Transverse colon (tissue), 4 donors: ENCODE measurements around the gene CCNY. TPM values are rescaled to one million over a fixed set of nuclear protein-coding genes. Genes with fewer than 3 reads are reported as not detected.
"Not testable (repeated sequence)": the region's sequence is repeated elsewhere in the genome, so short reads cannot be mapped to it uniquely, and the experiment has no call there.

Source experiments
- DNase-seq: peaks from one replicate; pipeline ENCODE4 v3.0.0-alpha.2; 2019
- H3K27ac ChIP-seq, 4 donors: fragments of 200-600 bp; sonication (generic); 2 replicates each; pipeline ENCODE4 v1.5.1; 2016 to 2018; ENCODE audit warnings: inconsistent platforms in 4 of 4
- H3K27me3 ChIP-seq: fragments of 200-600 bp; sonication (generic); 2 replicates; pipeline ENCODE4 v1.5.1; 2017; ENCODE audit warnings: inconsistent platforms
- H3K36me3 ChIP-seq, 4 donors: fragments of 200-600 bp; sonication (generic); 2 replicates each; pipeline ENCODE4 v1.5.1; 2017 to 2019; ENCODE audit warnings: inconsistent platforms in 4 of 4
- H3K4me1 ChIP-seq, 4 donors: fragments of 200-600 bp; sonication (generic); 2 replicates each; pipeline ENCODE4 v1.5.1; 2017 to 2020; ENCODE audit warnings: inconsistent platforms in 4 of 4
- H3K4me3 ChIP-seq, 4 donors: fragments of 200-600 bp; sonication (generic); 1 replicate in 1 of 4; 2 replicates in 3 of 4; pipeline versions ENCODE4 v1.5.1 to v1.6.1; 2017 to 2019; ENCODE audit warnings: inconsistent platforms in 4 of 4
- H3K9me3 ChIP-seq, 2 donors: fragments of 200-600 bp; sonication (generic); 2 replicates each; pipeline ENCODE4 v1.5.1; 2017 to 2019; ENCODE audit warnings: inconsistent platforms in 2 of 2
- EP300 ChIP-seq: sonication (generic); formaldehyde crosslinking; IDR thresholded peaks from one replicate; pipeline ENCODE4 v1.6.1; 2017; ENCODE audit warnings: antibody characterized with exemption, low read depth
- POLR2A ChIP-seq: fragments of 450-650 bp; IDR thresholded peaks from one replicate; pipeline ENCODE4 v1.6.1; 2016; ENCODE audit warnings: antibody characterized with exemption, mild to moderate bottlenecking, moderate library complexity
- POLR2AphosphoS5 ChIP-seq, 3 donors: sonication (generic); formaldehyde crosslinking; IDR thresholded peaks; one replicate each; pipeline ENCODE4 v1.6.1; 2016; ENCODE audit warnings: antibody characterized with exemption in 3 of 3
- WGBS, 2 donors: methylation state at CpG; one replicate each; pipeline ENCODE4 v1.1.5; 2018; ENCODE audit warnings: low coverage in 1 of 2; 5-methylcytosine and 5-hydroxymethylcytosine counted together
- in situ Hi-C, 4 donors: fragments of 200-750 bp; cut with MboI; loops; one replicate each; pipeline versions ENCODE4 v1.15.0 to v1.15.1; 2017; ENCODE audit warnings: low sequenced_read_pairs in 3 of 4, low pct_ligation_motif_present in 1 of 4, low pct_unique_long_range_greater_than_20kb in 1 of 4
- intact Hi-C: fragments of 100-400 bp; cut with DNase I; formaldehyde crosslinking; loops from one replicate; pipeline ENCODE4 v1.15.1; 2023; ENCODE audit warnings: low total_unique reads
- total RNA-seq, 4 donors: library from RNA; depleted of rRNA; stranded (reverse); fragments of >200 nt; gene quantifications; one replicate each; pipeline ENCODE4 v1.1.0, GENCODE V29; 2016
- TF ChIP-seq, protein P1 (sequence below), 5 experiments: fragments of 200-600 bp in 3 of 5; fragments of 450-650 bp in 2 of 5; sonication (generic) in 3 of 5; IDR thresholded peaks; 1 replicate in 2 of 5; 2 replicates in 3 of 5; pipeline ENCODE4 v1.5.1; 2016 to 2017; ENCODE audit warnings: antibody characterized with exemption in 5 of 5, inconsistent platforms in 3 of 5, mild to moderate bottlenecking in 2 of 5, moderate library complexity in 1 of 5

The CCNY gene
- total RNA-seq, 4 donors from 2014 or later: 19.5 to 53.9 (median 41.4) TPM

DNA sequence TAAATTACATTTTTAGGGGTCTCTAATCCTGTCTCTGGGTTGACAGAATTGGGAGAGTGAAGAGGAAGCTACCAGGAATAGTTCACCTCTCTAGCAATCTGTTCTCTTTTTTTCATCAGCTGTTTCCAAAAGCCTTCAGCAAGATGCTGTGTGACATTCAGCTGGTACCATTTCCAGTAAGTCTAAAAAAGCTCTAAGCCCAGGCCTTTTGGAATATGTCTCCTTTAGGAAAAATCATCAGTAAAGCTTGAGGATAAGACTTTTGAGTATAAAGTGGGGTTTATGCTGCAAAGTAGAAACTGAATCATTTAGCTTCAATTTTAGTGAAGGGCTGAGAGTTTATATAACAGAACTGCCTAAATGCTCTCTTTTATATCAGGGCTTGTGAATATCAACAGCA lies 81.5 kb downstream of the CCNY start:
- in situ Hi-C loops: no loop called here
- Histone ChIP-seq H3K36me3 (no peaks in the 10 kb centered on the region), H3K4me1 (peaks cover 12 to 44% (median 22%) of the 10 kb centered on the region in 4 donors), H3K27ac (peak overlapping the region in 2 of 4 donors; percentile 39 to 40), H3K4me3 (no peak overlapping the region), H3K9me3 (no peaks in the 10 kb centered on the region), H3K27me3 (no peaks in the 10 kb centered on the region)
- DNase-seq: no peak
- TF ChIP-seq, protein P1, sequence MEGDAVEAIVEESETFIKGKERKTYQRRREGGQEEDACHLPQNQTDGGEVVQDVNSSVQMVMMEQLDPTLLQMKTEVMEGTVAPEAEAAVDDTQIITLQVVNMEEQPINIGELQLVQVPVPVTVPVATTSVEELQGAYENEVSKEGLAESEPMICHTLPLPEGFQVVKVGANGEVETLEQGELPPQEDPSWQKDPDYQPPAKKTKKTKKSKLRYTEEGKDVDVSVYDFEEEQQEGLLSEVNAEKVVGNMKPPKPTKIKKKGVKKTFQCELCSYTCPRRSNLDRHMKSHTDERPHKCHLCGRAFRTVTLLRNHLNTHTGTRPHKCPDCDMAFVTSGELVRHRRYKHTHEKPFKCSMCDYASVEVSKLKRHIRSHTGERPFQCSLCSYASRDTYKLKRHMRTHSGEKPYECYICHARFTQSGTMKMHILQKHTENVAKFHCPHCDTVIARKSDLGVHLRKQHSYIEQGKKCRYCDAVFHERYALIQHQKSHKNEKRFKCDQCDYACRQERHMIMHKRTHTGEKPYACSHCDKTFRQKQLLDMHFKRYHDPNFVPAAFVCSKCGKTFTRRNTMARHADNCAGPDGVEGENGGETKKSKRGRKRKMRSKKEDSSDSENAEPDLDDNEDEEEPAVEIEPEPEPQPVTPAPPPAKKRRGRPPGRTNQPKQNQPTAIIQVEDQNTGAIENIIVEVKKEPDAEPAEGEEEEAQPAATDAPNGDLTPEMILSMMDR (IDR thresholded peaks at IDR 0.05): no peak
- TF ChIP-seq EP300: no peak
- TF ChIP-seq POLR2A: no peak
- TF ChIP-seq POLR2AphosphoS5 (IDR thresholded peaks at IDR 0.05): no peak
- intact Hi-C loops: no loop called here

DNA sequence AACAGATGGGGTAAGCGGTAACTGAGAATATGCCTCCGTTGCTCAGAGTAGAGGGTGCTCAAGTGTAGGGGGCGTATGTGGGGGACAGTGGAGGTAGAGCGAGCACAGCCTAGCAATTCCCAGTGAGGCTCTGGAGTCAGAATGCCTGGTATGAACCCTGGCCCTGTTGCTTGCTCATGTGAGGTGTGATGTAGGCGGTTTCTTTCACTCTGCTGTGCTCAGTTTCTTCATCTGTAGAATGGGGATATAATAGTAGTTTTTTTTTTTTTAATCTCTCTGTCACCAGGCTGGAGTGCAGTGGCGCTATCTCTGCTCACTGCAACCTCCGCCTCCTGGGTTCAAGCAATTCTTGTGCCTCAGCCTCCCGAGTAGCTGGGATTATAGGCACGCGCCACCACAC lies 82.3 kb downstream of the CCNY start:
- intact Hi-C loops, H3K36me3 ChIP-seq, H3K4me3 ChIP-seq, H3K9me3 ChIP-seq, in situ Hi-C loops, H3K27me3 ChIP-seq, DNase-seq: not testable (repeated sequence)
- Histone ChIP-seq H3K27ac (peak overlapping the region in 1 of 4 donors; percentile 40), H3K4me1 (peaks cover 12 to 44% (median 22%) of the 10 kb centered on the region in 4 donors)
- 80 to 96% methylated on average over 1 to 10 of the region's 10 CpGs for WGBS, 2 donors

DNA sequence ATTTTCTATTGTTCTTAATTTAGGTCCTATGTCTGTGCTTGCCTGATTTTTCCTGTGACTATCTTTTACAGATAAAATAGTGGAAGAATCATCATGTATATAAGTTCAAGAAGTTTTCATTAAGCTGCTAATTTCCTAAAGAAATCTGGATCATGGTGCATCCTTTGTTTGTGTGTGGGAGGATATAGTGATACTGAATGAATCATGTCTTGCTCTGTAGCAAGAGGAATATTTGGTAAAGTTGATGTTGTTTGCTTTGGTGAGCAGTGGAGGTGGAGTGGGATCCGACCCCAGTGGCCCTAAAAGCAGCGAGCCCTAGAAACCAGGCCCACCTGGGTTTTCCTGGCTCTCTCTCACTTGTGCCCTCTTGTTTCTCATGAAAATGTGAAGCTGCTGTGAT lies 83.7 kb downstream of the CCNY start:
- intact Hi-C loops: no loop called here
- Histone ChIP-seq H3K27ac (peak overlapping the region in 3 of 4 donors; percentile 81 to 83 (median 83)), H3K4me3 (no peak overlapping the region), H3K9me3 (no peaks in the 10 kb centered on the region), H3K36me3 (no peaks in the 10 kb centered on the region), H3K4me1 (peaks cover 17 to 57% (median 32%) of the 10 kb centered on the region in 4 donors), H3K27me3 (no peaks in the 10 kb centered on the region)
- no peak for DNase-seq
- in situ Hi-C loops: no loop called here
- WGBS, 2 donors: 86% methylated on average over 1 to 2 of the region's 2 CpGs
- TF ChIP-seq POLR2AphosphoS5 (IDR thresholded peaks at IDR 0.05) (no peak), EP300 (no peak), POLR2A (no peak)
- TF ChIP-seq, protein P1 (IDR thresholded peaks at IDR 0.05): no peak

DNA sequence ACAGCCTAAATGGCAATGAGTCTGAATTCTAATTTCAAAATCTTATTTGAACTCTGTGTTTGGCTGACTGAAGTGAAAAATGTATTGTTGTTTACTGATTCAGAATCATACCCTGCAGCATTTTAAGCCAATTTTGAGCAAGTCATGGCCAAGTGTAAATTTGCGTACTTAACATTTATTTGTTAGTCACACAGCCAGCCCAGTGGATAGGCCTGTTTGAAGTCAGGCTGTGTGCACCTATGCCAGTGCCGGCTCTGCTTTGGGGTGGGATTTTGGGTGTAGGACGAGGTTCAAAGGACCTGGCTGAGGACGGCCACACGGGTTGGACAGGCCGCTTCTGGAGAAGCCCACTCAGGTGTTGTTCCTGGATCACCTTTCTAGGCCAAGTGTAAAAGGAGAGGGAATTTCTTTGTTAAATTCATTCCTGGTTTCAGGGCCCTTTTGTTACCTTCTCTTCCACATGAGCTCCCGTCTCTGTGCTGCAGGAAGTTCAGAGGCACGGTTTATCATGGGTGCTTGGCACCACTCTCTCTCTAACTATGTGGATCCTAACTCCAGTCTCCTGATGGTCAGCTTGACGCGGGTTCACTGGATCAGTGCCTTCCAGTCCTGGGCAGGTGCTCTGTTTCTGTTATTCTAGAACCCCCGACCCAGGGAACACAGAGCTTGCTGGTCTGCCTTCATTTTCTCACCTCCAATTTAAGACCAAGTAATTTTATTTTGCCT lies 84.7 kb downstream of the CCNY start:
- intact Hi-C loops (no loop called here), in situ Hi-C loops (no loop called here)
- Histone ChIP-seq H3K36me3 (no peaks in the 10 kb centered on the region), H3K4me3 (no peak overlapping the region), H3K4me1 (peaks cover 17 to 59% (median 35%) of the 10 kb centered on the region in 4 donors), H3K27me3 (no peaks in the 10 kb centered on the region), H3K9me3 (no peaks in the 10 kb centered on the region), H3K27ac (peak overlapping the region; percentile 70 to 83 (median 82))
- WGBS, 2 donors: 90 to 100% methylated on average over 1 to 11 of the region's 11 CpGs
- DNase-seq: no peak
- TF ChIP-seq POLR2AphosphoS5 (IDR thresholded peaks at IDR 0.05) (no peak), POLR2A (no peak), EP300 (no peak)
- TF ChIP-seq, protein P1 (IDR thresholded peaks at IDR 0.05): no peak
